ENCODE measurements around the gene KTI12.
"Not testable (repeated sequence)": the region's sequence is repeated elsewhere in the genome, so short reads cannot be mapped to it uniquely, and the experiment has no call there.

Gene KTI12

DNA sequence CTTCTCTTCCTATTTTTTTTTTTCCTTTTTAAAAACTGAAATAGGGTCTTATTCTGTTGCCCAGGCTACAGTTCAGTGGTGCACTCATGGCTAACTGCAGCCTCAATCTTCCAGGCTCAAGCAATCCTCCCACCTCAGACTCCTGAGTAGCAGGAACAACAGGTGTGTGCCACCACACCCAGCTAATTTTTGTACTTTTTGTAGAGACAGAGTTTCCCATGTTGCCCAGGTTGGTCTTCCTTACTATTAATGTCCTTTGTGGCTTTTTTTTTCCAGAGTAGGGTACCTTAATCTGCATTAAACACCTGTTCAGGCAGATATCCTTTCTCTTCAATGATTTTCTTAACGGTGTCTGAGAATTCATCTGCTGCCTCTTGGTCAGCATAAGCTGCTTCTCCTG, 4.3 kb upstream of the KTI12 start:
- no peak for DNase-seq

DNA sequence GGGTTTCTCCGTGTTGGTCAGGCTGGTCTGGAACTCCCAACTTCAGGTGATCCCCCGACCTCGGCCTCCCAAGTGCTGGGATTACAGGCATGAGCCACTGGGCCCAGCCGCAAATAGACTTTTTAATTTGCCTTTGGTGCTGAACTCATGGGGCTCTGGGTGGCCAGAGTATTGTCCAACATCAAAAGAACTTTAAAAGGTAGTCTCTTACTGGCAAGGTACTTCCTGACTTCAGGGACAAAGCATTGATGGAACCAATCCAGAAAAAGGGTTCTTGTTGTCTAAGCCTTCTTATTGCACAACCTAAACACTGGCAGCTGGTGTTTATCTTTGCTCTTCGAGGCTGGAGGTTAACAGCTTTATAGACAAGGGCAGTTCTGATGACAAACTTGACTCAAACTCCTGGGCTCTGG, 3.8 kb upstream of the KTI12 start:
- DNase-seq, result no peak

- DNase-seq, result no peak
These were observed 407 bp upstream of the KTI12 start for GRCh38 chr1:52034050-52034384.

DNA sequence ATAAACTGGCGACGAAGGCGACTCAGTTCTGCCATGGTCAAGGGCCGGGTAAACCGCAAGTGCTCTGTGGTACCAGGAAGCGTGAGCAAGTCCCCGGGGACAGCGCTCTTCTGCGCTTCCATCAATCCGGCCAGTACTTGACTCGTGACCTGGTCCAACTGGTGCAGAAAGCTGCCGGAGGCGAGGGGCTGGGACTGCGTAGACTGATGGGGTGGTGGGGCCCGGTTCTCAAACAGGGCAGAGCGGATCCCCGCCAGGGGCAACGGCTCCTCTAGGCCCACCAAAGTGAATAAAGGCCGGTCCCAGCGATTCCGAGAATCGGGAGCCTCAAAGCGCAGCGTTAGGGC, 852 bp downstream of the KTI12 start:
- peak; percentile 24 for DNase-seq

DNA sequence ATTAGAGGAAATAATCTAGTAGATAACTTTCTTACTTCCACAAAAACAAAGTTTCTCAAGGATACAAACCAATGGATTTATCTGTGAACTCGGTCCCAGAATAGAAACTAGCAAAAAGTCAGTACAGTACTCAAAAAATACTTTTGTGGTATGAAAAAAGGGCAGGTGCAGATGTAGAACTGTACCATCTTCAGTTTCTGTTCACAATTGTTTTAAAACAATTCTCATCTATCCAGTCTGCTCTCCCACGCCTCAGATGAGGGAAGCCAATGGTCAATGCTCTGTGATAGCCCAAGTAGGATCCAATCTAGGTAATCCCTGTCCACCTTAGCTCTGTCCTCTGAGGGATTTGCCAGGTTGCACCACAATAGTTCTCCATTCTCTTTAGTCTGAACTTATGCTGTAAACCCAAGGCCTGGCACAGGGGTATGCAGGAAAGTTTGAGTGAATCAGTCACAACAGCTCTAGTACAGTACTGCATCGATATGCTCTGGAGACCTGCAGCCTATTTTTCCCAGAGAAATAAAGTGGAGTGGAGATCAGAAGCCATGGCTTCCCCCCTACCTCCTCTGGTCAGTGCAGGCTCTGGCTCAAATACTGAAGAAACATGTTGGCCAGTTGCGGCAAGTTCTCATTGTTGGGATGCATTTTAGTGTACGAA, 1.4 kb downstream of the KTI12 start:
- no peak for DNase-seq

GRCh38 chr1:52028839-52029238, 4.8 kb downstream of the KTI12 start:
- not testable (repeated sequence) for DNase-seq

- DNase-seq, result no peak
These were observed 5.3 kb downstream of the KTI12 start for GRCh38 chr1:52028328-52028727.

GRCh38 chr1:52026278-52026677, 7.3 kb downstream of the KTI12 start:
- DNase-seq, result no peak

DNA sequence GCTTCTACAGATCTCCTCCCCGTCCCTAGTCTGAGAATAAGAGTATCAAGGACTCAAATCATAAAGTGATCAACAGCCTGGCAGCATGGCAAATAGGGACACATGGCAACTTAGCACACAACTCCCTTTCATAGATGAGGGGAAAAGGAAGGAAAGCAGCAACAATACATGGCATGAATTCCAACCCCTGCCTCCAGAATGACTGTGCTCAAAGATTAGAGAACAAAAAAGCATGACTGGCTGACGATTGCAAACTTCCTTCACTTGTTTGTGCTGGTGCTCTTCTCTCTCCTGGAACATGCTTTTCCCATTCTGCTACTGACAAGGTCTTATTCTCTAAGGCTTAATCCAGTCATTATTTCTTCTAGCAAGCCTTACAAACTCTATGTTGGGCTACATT, 11.5 kb downstream of the KTI12 start:
- no peak for DNase-seq

GRCh38 chr1:52008071-52008809, 25.4 kb downstream of the KTI12 start:
- DNase-seq, result no peak

GRCh38 chr1:52007215-52008002, 26.2 kb downstream of the KTI12 start:
- DNase-seq, result peak; percentile 22

- DNase-seq, result not testable (repeated sequence)
These were observed 27.5 kb downstream of the KTI12 start for GRCh38 chr1:52006081-52006553.

DNA sequence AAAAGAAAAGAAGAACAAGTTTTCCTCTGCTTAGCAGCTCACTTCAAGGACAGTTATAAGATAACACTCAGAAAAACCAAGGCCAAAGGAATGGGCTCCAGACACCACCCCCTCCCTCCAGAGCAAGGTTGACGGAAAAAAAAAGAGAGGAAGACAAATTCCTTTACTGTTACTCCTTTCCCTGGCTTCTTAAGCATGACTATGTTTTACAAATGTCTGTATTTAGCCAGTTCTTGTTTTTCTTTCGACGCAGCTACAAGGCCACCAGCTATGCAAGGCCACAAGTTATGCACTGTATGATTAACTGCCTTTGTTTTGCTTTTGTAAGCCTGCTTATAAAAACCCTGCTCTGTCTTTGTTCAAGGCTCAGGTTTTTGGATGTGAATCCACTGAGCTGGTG, 28.1 kb downstream of the KTI12 start:
- DNase-seq, result peak; percentile 96

DNA sequence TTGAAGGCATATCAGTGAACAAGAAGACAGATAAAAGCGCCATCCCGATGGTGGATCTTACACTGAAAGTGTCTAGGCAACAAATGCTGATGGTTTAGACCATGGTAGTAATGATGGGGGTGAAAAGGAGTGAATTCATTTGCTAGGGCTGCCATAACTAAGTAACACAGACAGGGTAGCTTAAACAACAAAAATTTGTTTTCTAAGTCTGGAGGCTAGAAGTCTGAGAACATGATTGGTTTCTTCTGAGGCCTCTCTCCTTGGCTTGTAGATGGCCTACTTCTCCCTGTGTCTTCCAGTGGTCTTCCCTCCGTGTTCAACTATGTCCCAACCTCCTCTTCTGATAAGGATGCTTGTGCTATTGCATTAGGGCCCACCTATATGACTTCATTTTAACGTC, 29.7 kb downstream of the KTI12 start:
- DNase-seq, result no peak

DNA sequence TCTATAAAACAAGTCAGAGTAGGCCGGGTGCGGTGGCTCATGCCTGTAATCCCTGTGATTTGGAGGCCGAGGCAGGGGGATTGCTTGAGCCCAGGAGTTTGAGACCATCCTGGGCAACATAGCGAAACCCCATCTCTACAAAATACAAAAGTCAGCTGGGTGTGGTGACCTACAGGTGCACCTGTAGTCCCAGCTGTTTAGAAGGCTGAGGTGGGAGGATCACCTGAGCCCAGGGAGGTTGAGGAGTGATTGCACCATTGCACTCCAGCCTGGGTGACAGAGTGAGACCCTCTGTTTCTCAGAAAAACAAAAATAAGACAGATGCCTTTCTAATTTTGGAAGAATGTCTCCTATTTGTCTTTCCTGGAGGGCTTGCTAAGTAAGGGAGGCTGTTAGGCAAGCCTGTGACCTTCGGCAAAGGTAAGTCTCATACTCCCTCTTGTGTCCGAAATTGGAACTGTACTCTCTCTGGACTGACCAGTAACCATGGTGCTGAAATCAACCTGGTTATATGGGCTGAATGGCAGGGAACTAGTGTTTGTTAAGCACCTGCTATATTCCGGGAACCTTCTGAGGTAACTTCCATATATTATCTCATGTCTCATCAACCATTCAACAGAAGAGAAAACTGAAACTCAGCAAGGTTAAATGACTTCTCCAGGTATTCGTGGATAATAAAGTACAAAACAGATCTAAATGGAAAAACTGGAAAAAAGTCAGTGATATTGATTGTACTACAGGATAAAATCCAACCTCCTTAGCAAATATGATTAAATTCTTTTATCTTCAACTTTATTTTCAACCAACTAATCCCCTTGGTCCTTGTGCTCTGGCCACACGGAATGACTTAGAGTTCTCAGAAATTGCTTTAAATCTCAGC, 31.3 kb downstream of the KTI12 start:
- DNase-seq, result peak; percentile 87

GRCh38 chr1:51998701-51999100, 34.9 kb downstream of the KTI12 start:
- DNase-seq, result no peak

GRCh38 chr1:51997974-51998382, 35.6 kb downstream of the KTI12 start:
- no peak for DNase-seq

DNA sequence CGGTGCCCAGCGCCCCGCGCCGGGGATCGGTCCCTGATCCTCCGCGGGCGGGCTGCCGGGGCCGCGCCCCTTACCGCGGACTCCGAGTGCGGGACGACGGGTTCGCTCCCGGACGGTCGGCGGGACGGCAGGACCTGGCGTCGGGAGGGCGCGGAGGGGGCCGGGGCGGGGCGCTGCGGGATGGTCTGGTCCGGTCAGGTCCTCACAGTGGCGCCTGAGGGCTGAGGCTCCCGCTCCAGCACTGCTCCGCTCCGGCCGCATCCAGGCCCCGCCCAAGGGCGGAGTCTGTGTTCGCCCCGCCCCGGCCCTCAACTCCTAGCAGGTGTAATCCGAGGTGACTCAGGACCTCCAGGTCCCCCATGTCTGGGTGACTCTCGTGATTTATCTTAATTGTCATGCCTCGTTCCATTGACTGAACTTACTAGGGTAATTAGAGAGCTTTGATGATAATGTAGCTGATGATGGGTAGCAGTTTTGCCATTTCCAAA, 43.1 kb downstream of the KTI12 start, which contains the start of gene RAB3B:
Gene RAB3B (minus strand): TSS at position 223 of the 488 bp plus-strand sequence. CDS start 13,583 bp downstream, outside the sequence.
- DNase-seq, result peak; percentile 64

DNA sequence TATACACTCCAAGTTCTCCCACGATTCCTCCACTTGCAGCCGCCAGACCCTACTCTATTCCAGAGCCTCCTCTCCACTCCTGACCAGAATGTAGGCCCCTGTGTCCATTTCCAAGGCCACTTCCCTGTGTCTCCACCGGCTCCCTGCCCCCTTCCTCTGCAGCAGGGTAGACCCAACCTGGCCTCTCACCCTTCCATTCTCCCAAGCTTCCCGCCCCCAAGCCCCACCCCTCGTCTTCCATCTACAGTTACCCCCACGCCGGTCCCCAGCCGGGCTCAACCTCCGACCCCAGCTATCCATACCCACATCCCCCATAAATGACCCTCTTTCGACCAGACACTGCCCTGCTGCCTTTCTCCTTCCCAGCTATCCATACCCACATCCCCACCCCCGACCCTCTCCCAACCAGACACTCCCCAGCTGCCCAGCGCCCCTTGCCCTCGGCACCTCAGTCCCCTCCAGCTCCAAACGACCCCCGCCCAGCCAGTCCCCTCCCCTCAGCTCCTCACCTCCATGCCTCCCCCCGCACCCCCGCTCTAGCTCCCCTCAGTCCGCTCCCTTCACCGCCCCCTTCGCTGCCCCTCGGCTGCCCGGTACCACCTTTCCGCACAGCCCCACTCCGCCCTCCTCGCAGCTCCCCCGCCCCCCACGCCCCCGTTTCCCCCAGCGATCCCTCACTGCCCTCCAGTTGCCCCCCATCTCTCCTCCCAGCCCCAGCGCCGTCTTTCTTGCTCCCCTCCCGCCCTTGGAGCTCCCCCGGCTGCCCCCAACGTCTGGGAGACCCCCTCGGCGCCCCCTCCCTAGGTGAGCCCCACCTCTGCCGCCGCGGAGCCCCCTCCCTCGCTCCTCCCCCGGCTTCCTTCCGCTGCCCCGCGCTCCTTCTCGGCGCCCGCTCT, 43.8 kb downstream of the KTI12 start:
- no peak for DNase-seq

GRCh38 chr1:51988254-51988653, 45.4 kb downstream of the KTI12 start:
- no peak for DNase-seq

DNA sequence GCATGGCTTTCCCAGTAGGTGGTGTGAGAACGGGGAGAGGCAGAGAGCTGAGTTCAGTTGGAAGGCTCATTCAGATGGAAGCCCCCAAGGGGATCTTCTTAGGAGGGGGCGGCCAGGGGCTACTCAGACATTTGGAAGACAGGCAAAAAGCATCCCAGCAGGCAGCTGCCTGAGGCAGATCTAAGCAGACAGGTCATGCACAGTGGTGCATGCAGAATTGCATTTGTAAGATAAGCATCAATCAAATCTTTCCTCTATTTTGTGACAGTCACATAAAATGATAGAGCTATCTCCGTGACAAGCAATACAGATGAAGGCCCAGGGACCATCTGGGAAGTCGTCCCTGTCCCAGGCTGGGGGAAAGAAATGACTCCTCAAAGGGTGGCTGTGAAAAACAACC, 46.9 kb downstream of the KTI12 start:
- DNase-seq, result no peak

Measured in fibroblast of skin of abdomen (primary cell).